ENCODE results near the gene DZIP1L.
"Not testable (repeated sequence)": the region's sequence is repeated elsewhere in the genome, so short reads cannot be mapped to it uniquely, and the experiment has no call there.

The DZIP1L gene

GRCh38 chr3:138097192-138098172 is 17.9 kb downstream of the DZIP1L start:
- TF ChIP-seq, protein P1, sequence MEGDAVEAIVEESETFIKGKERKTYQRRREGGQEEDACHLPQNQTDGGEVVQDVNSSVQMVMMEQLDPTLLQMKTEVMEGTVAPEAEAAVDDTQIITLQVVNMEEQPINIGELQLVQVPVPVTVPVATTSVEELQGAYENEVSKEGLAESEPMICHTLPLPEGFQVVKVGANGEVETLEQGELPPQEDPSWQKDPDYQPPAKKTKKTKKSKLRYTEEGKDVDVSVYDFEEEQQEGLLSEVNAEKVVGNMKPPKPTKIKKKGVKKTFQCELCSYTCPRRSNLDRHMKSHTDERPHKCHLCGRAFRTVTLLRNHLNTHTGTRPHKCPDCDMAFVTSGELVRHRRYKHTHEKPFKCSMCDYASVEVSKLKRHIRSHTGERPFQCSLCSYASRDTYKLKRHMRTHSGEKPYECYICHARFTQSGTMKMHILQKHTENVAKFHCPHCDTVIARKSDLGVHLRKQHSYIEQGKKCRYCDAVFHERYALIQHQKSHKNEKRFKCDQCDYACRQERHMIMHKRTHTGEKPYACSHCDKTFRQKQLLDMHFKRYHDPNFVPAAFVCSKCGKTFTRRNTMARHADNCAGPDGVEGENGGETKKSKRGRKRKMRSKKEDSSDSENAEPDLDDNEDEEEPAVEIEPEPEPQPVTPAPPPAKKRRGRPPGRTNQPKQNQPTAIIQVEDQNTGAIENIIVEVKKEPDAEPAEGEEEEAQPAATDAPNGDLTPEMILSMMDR (IDR thresholded peaks at IDR 0.05; ENCODE audit: low read depth, low read length) = peak; percentile 56
- no peak overlapping the region for H3K4me3 ChIP-seq (replicated peaks in 1 of 2; ENCODE audit: low read depth in 2 of 2, low read length in 2 of 2)
- DNase-seq (ENCODE audit: low read depth in 2 of 2) = no peak

DNA sequence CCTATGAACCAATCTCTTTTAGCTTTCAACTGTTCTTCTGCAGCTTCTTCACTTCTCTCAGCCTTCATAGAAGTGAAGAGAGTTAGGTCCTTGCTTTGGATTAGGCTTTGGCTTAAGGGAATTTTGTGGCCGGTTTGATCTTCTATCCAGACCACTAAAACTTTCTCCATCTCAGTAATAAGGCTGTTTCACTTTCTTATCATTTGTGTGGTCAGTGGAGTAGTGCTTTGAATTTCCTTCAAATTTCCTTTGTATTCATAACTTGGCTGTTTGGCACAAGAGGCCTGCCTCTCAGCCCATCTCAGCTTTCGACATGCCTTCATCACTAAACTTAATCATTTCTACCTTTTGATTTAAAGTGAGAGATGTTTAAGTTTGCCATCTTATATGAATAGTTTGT is 21.7 kb downstream of the DZIP1L start:
- TF ChIP-seq, protein P1 (IDR thresholded peaks at IDR 0.05; ENCODE audit: low read depth, low read length) = no peak
- DNase-seq (ENCODE audit: low read depth in 2 of 2) = peak in 1 of 2 donors; percentile 22
- H3K4me3 ChIP-seq (replicated peaks in 1 of 2; ENCODE audit: low read depth in 2 of 2, low read length in 2 of 2) = no peak overlapping the region

DNA sequence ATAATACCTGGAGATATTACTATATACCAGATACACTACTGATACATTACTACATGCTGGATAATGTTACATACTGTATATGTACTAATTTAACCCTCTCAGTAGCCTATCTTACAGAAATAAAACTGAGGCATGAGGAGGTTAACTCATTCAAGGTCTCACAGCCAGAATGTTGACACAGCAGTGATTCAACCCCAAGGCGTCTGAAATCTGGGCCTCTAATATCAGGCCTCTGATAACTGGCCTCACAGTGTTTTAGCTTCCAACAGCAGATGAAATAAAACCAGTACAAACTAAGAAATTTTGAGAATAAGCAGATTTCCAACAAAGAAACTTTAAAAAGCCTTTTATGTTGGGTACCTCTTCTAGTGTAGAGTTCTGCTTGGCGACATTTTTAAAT is 23.4 kb downstream of the DZIP1L start:
- TF ChIP-seq, protein P1 (IDR thresholded peaks at IDR 0.05; ENCODE audit: low read depth, low read length) = no peak
- DNase-seq (ENCODE audit: low read depth in 2 of 2) = peak; percentile 51 to 73
- H3K4me3 ChIP-seq (replicated peaks in 1 of 2; ENCODE audit: low read depth in 2 of 2, low read length in 2 of 2) = no peak overlapping the region

DNA sequence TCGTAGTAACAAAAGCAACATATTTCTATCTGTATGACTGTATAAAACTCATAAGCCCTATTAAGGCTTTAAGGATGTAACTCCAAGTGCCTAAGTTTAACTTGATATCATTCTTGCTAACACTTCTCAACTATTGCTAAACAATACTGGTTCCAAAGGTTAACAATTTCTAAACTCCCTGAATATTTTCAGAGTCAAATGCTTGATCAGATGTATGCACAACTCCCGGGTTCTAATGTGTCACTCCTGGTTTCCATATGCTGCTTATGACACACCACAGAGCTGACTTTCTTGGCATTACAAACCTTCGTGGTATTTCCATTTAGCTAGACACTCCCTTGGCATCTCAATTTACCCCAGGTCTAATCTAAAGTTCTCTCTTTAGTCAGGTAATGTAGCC is 26.3 kb downstream of the DZIP1L start:
- peak; percentile 31 to 73 for DNase-seq (ENCODE audit: low read depth in 2 of 2)
- TF ChIP-seq, protein P1 (IDR thresholded peaks at IDR 0.05; ENCODE audit: low read depth, low read length) = no peak
- H3K4me3 ChIP-seq (replicated peaks in 1 of 2; ENCODE audit: low read depth in 2 of 2, low read length in 2 of 2) = no peak overlapping the region

- not testable (repeated sequence) for DNase-seq (ENCODE audit: low read depth in 2 of 2); H3K4me3 ChIP-seq (replicated peaks in 1 of 2; ENCODE audit: low read depth in 2 of 2, low read length in 2 of 2)
Observed at GRCh38 chr3:138085745-138086144, 29.7 kb downstream of the DZIP1L start.

GRCh38 chr3:138084196-138084595 is 31.2 kb downstream of the DZIP1L start:
- no peak for DNase-seq (ENCODE audit: low read depth in 2 of 2)
- TF ChIP-seq, protein P1 (IDR thresholded peaks at IDR 0.05; ENCODE audit: low read depth, low read length) = no peak
- H3K4me3 ChIP-seq (replicated peaks in 1 of 2; ENCODE audit: low read depth in 2 of 2, low read length in 2 of 2) = no peak overlapping the region

- DNase-seq (ENCODE audit: low read depth in 2 of 2) = peak in 1 of 2 donors; percentile 54
- H3K4me3 ChIP-seq (replicated peaks in 1 of 2; ENCODE audit: low read depth in 2 of 2, low read length in 2 of 2) = no peak overlapping the region
- TF ChIP-seq, protein P1 (IDR thresholded peaks at IDR 0.05; ENCODE audit: low read depth, low read length) = no peak
Observed at GRCh38 chr3:138082992-138083386, 32.4 kb downstream of the DZIP1L start.

Measured in cardiac fibroblast (primary cell).